H1 (cell line): ENCODE results near the gene INTS15. TPM values are rescaled to one million over a fixed set of nuclear protein-coding genes. Genes with fewer than 3 reads are reported as not detected.

Experiments used
- CTCF ChIA-PET: fragments of 300-600 bp; sonication (Branson Sonifier 250); formaldehyde crosslinking; loops from one replicate; lab custom pipeline; 2021; ENCODE audit not compliant: partially characterized antibody; lab: Charles Lee
- POLR2A ChIA-PET: fragments of 300-600 bp; sonication (Branson Sonifier 250); formaldehyde crosslinking; loops from one replicate; lab custom pipeline; 2021; ENCODE audit warnings: inconsistent platforms; ENCODE audit not compliant: partially characterized antibody; lab: Charles Lee
- DNase-seq, 2 experiments: peaks; one replicate each; pipeline versions ENCODE4 v3.0.0 to v3.0.0-alpha.2; 2010 to 2022; ENCODE audit warnings: low spot score in 2 of 2, low read depth in 1 of 2, mixed read lengths in 1 of 2
- FAIRE-seq: peaks from 2 replicates; lab custom pipeline; 2011; peaks lifted over from hg19 to GRCh38; lab: Jason Lieb, UNC
- H2AFZ ChIP-seq: 2 replicates; pipeline ENCODE4 v1.8.1; 2012; ENCODE audit warnings: low read length, inconsistent platforms
- H2AK5ac ChIP-seq: 2 replicates; pipeline ENCODE4 v1.6.1; 2013; ENCODE audit warnings: low read depth, low read length
- H2BK120ac ChIP-seq: replicated peaks from 2 replicates; pipeline ENCODE3; 2013; ENCODE audit warnings: low read depth, low read length, inconsistent platforms
- H2BK12ac ChIP-seq: 2 replicates; pipeline ENCODE4 v1.6.1; 2013; ENCODE audit warnings: low read depth, low read length
- H2BK15ac ChIP-seq: 2 replicates; pipeline ENCODE4 v1.6.1; 2013; ENCODE audit warnings: low read length
- H2BK20ac ChIP-seq: 2 replicates; pipeline ENCODE4 v1.6.1; 2013; ENCODE audit warnings: low read length
- H2BK5ac ChIP-seq: 2 replicates; pipeline ENCODE4 v1.6.1; 2013; ENCODE audit warnings: low read depth, low read length
- H3K14ac ChIP-seq: 2 replicates; pipeline ENCODE4 v1.6.1; 2013; ENCODE audit warnings: inconsistent platforms; ENCODE audit not compliant: insufficient read length
- H3K18ac ChIP-seq: 2 replicates; pipeline ENCODE4 v1.6.1; 2013; ENCODE audit warnings: low read length; ENCODE audit errors: extremely low read depth
- H3K23ac ChIP-seq: 2 replicates; pipeline ENCODE4 v1.6.1; 2013; ENCODE audit warnings: inconsistent platforms; ENCODE audit not compliant: insufficient read length
- H3K23me2 ChIP-seq: 2 replicates; pipeline ENCODE4 v1.6.1; 2013; ENCODE audit warnings: low read depth, low read length
- H3K27ac ChIP-seq: 2 replicates; pipeline ENCODE4 v1.6.1; 2011; ENCODE audit warnings: low read depth, low read length, inconsistent platforms
- H3K27me3 ChIP-seq, 4 experiments: replicated peaks in 1 of 4; 1 replicate in 1 of 4; 2 replicates in 3 of 4; pipeline versions ENCODE4 v1.6.1 to v1.8.1; 2011 to 2013; ENCODE audit warnings: low read length in 3 of 4, mild to moderate bottlenecking in 3 of 4, inconsistent platforms in 2 of 4, mixed read lengths in 2 of 4, moderate library complexity in 1 of 4; ENCODE audit not compliant: control insufficient read depth in 3 of 4, insufficient read depth in 3 of 4; ENCODE audit errors: extremely low read depth in 1 of 4
- H3K36me3 ChIP-seq, 4 experiments: 2 replicates each; pipeline versions ENCODE4 v1.6.1 to v1.8.1; 2011 to 2013; ENCODE audit warnings: mild to moderate bottlenecking in 4 of 4, low read length in 3 of 4, moderate library complexity in 2 of 4, control low read depth in 1 of 4, inconsistent platforms in 1 of 4; ENCODE audit not compliant: insufficient read depth in 4 of 4, control insufficient read depth in 2 of 4
- H3K4ac ChIP-seq: replicated peaks from 2 replicates; pipeline ENCODE3; 2013; ENCODE audit warnings: low read length, low read depth, mixed read lengths, inconsistent platforms; ENCODE audit not compliant: insufficient read length
- H3K4me1 ChIP-seq, 4 experiments: replicated peaks in 1 of 4; 1 replicate in 1 of 4; 2 replicates in 3 of 4; pipeline versions ENCODE4 v1.6.1 to v1.8.1; 2011 to 2013; ENCODE audit warnings: low read length in 3 of 4, inconsistent platforms in 2 of 4, mixed read lengths in 1 of 4; ENCODE audit not compliant: insufficient read depth in 4 of 4, control insufficient read depth in 3 of 4
- H3K4me2 ChIP-seq, 2 experiments: 2 replicates each; pipeline versions ENCODE4 v1.6.1 to v1.8.1; 2011 to 2013; ENCODE audit warnings: low read depth in 2 of 2, low read length in 2 of 2, control low read depth in 1 of 2, inconsistent platforms in 1 of 2, mild to moderate bottlenecking in 1 of 2; ENCODE audit not compliant: insufficient read depth in 1 of 2
- H3K4me3 ChIP-seq, 4 experiments: fragments of 200-600, 300-600 bp in 1 of 4; sonication (generic), shearing (Covaris generic), sonication (Bioruptor Twin) in 1 of 4; 2 replicates each; pipeline versions ENCODE4 v1.5.1 to v1.8.1; 2011 to 2016; ENCODE audit warnings: low read length in 4 of 4, low read depth in 3 of 4, control low read depth in 2 of 4, inconsistent platforms in 2 of 4, mild to moderate bottlenecking in 2 of 4, mixed read lengths in 1 of 4, moderate library complexity in 1 of 4; ENCODE audit not compliant: insufficient read depth in 2 of 4; ENCODE audit errors: extremely low read depth in 1 of 4
- H3K56ac ChIP-seq: replicated peaks from 2 replicates; pipeline ENCODE3; 2013; ENCODE audit warnings: low read depth, mild to moderate bottlenecking, mixed read lengths, low read length, inconsistent platforms; ENCODE audit not compliant: insufficient read length
- H3K79me1 ChIP-seq: 2 replicates; pipeline ENCODE4 v1.6.1; 2013; ENCODE audit warnings: low read depth, low read length, control low read depth
- H3K79me2 ChIP-seq, 2 experiments: 2 replicates each; pipeline versions ENCODE4 v1.6.1 to v1.8.1; 2012 to 2013; ENCODE audit warnings: low read length in 2 of 2, mild to moderate bottlenecking in 2 of 2, inconsistent platforms in 1 of 2; ENCODE audit not compliant: insufficient read depth in 2 of 2, control insufficient read depth in 1 of 2
- H3K9ac ChIP-seq, 4 experiments: replicated peaks in 1 of 4; 1 replicate in 1 of 4; 2 replicates in 3 of 4; pipeline versions ENCODE4 v1.6.1 to v1.8.1; 2011 to 2013; ENCODE audit warnings: low read depth in 3 of 4, low read length in 3 of 4, control low read depth in 2 of 4, mild to moderate bottlenecking in 2 of 4, moderate library complexity in 2 of 4, inconsistent platforms in 1 of 4; ENCODE audit errors: extremely low read depth in 1 of 4
- H3K9me3 ChIP-seq, 2 experiments: 2 replicates each; pipeline versions ENCODE4 v1.6.1 to v1.8.1; 2012 to 2013; ENCODE audit warnings: mild to moderate bottlenecking in 2 of 2, moderate library complexity in 2 of 2, control low read depth in 1 of 2, inconsistent platforms in 1 of 2, low read depth in 1 of 2, low read length in 1 of 2, mixed read lengths in 1 of 2; ENCODE audit not compliant: insufficient read depth in 2 of 2
- H4K20me1 ChIP-seq, 2 experiments: replicated peaks in 1 of 2; 2 replicates each; pipeline versions ENCODE3 to v1.8.1; 2011 to 2013; ENCODE audit warnings: inconsistent platforms in 2 of 2, low read length in 2 of 2, mild to moderate bottlenecking in 1 of 2; ENCODE audit not compliant: insufficient read depth in 2 of 2, control insufficient read depth in 1 of 2
- H4K5ac ChIP-seq: 2 replicates; pipeline ENCODE4 v1.6.1; 2013; ENCODE audit warnings: low read length, low read depth, mixed read lengths, inconsistent platforms; ENCODE audit not compliant: insufficient read length
- H4K8ac ChIP-seq: 2 replicates; pipeline ENCODE4 v1.8.0; 2013; ENCODE audit warnings: mild to moderate bottlenecking, moderate library complexity, low read length, inconsistent platforms; ENCODE audit not compliant: insufficient read depth; ENCODE audit errors: extremely low read depth
- H4K91ac ChIP-seq: replicated peaks from 2 replicates; pipeline ENCODE3; 2013; ENCODE audit warnings: low read length, mixed read lengths, inconsistent platforms; ENCODE audit not compliant: insufficient read length
- CHD1 ChIP-seq: IDR thresholded peaks from 2 replicates; pipeline ENCODE4 v1.6.1; 2012; ENCODE audit warnings: low read depth, low read length, improper control_type of control experiment
- CTCF ChIP-seq, 3 experiments: IDR thresholded peaks; 1 replicate in 2 of 3; 2 replicates in 1 of 3; pipeline versions ENCODE4 v1.5.1 to v1.6.1; 2011; ENCODE audit warnings: low read length in 3 of 3, mild to moderate bottlenecking in 3 of 3, inconsistent platforms in 2 of 3, low read depth in 1 of 3, moderate library complexity in 1 of 3; ENCODE audit not compliant: insufficient read depth in 1 of 3; ENCODE audit errors: control extremely low read depth in 1 of 3
- EP300 ChIP-seq, 2 experiments: IDR thresholded peaks; 1 replicate in 1 of 2; 2 replicates in 1 of 2; pipeline ENCODE4 v1.6.1; 2011 to 2012; ENCODE audit warnings: low read depth in 2 of 2, low read length in 2 of 2, mild to moderate bottlenecking in 2 of 2, borderline replicate concordance in 1 of 2, inconsistent platforms in 1 of 2, moderate library complexity in 1 of 2
- FOSL1 ChIP-seq: IDR thresholded peaks from 2 replicates; pipeline ENCODE4 v1.6.1; 2011; ENCODE audit warnings: mild to moderate bottlenecking, low read depth, low read length, moderate library complexity; ENCODE audit not compliant: insufficient read depth
- KDM1A ChIP-seq: fragments of 200-600, 300-600 bp; sonication (generic); IDR thresholded peaks from 2 replicates; pipeline ENCODE4 v1.7.1; 2016; ENCODE audit warnings: mild to moderate bottlenecking, low read length, borderline replicate concordance
- PHF8 ChIP-seq: fragments of 200-600 bp; sonication (generic); conservative IDR thresholded peaks from 2 replicates; pipeline ENCODE4 v1.7.1; 2012; ENCODE audit warnings: low read depth, mild to moderate bottlenecking, inconsistent platforms, low read length, moderate library complexity
- SIX5 ChIP-seq: IDR thresholded peaks from 2 replicates; pipeline ENCODE4 v1.6.1; 2011; ENCODE audit warnings: mild to moderate bottlenecking, low read depth, low read length
- SRF ChIP-seq: IDR thresholded peaks from 2 replicates; pipeline ENCODE4 v1.6.1; 2011; ENCODE audit warnings: mild to moderate bottlenecking, low read depth, low read length, moderate library complexity
- SUZ12 ChIP-seq: fragments of 200-600 bp; sonication (generic); IDR thresholded peaks from 2 replicates; pipeline ENCODE4 v1.6.1; 2012; ENCODE audit warnings: mild to moderate bottlenecking, inconsistent platforms, low read length, moderate library complexity, mixed read lengths
- WGBS, 2 experiments: shearing (Covaris generic) in 1 of 2; methylation state at CpG; one replicate each; pipeline versions ENCODE4 v1.1.6 to v1.1.7; 2013 to 2015; ENCODE audit warnings: low lambda C conversion rate in 2 of 2, mixed read lengths in 2 of 2, inconsistent platforms in 1 of 2, low coverage in 1 of 2, missing lambda C conversion rate in 1 of 2; ENCODE audit not compliant: insufficient replicate concordance in 2 of 2, insufficient coverage in 1 of 2, insufficient read length in 1 of 2; ENCODE audit errors: extremely low coverage in 1 of 2, missing lambda C conversion rate in 1 of 2; 5-methylcytosine and 5-hydroxymethylcytosine counted together
- polyA plus RNA-seq, 7 experiments: library from polyadenylated mRNA; depleted of rRNA in 3 of 7; stranded (reverse) in 5 of 7; unstranded in 2 of 7; fragments of >200 nt in 5 of 7; fragments of 200-250 nt in 2 of 7; gene quantifications; 1 replicate in 5 of 7; 2 replicates in 1 of 7; 4 replicates in 1 of 7; pipeline versions ENCODE4 v1.2.1 to v1.2.3, GENCODE V29; 2011 to 2013; ENCODE audit warnings: missing spikeins in 2 of 7, mixed read lengths in 2 of 7
- total RNA-seq: library from RNA; stranded (reverse); fragmentation: NEBNext Ultra II Directional; extraction: Animal tissue kit (Norgen Biotek cat#: 25700); gene quantifications from 2 replicates; pipeline ENCODE4 v1.2.1, GENCODE V29; 2021

INTS15 gene
- total and polyA plus RNA-seq, 2 of the 8 experiments (the other 6 are each of a cell fraction or from before 2014, with no cell fraction given), result 23.0 to 25.7 TPM

- H2AFZ ChIP-seq, result no peak overlapping the region
- H3K23ac ChIP-seq, result no peak overlapping the region
- H4K91ac ChIP-seq, result no peak overlapping the region
- H3K56ac ChIP-seq, result no peak overlapping the region
- CTCF ChIA-PET, result interaction anchor here (0.9 kb wide), 1 partner anchor 65 kb away, joined by 3 read pairs; no protein-coding TSS in a partner anchor
- no peaks in the 10 kb centered on the region; the same call in 1 of the 2 replicates for H3K23me2 ChIP-seq
- no peaks in the 10 kb centered on the region for H4K20me1 ChIP-seq
- H2BK5ac ChIP-seq, result no peak overlapping the region
- DNase-seq (no peak), FAIRE-seq (no peak)
- no peak overlapping the region for H3K18ac ChIP-seq
- no peaks in the 10 kb centered on the region for H3K9me3 ChIP-seq
- WGBS, 2 experiments, result 92% methylated on average over 8 of the region's 8 CpGs; no CpG with 5 or more reads in 1 of the 2 experiments
- no peak overlapping the region for H2BK120ac ChIP-seq
- POLR2A ChIA-PET, result interaction anchor here (0.7 kb wide), 1 partner anchor 16 kb away, joined by 3 read pairs; no protein-coding TSS in a partner anchor
- no peak overlapping the region for H3K4ac ChIP-seq
- H3K4me1 ChIP-seq, result peaks cover 0 to 9% (median 2%) of the 10 kb centered on the region in 4 experiments; a peak in 3 of 7 replicates
- H3K27me3 ChIP-seq, result no peaks in the 10 kb centered on the region
- H3K4me3 ChIP-seq, result no peak overlapping the region
- no peaks in the 10 kb centered on the region for H3K36me3 ChIP-seq
- no peak overlapping the region for H2BK12ac ChIP-seq
- H3K4me2 ChIP-seq, result no peak overlapping the region
- no peak overlapping the region for H4K5ac ChIP-seq
- no peaks in the 10 kb centered on the region for H3K79me1 ChIP-seq
- H2BK20ac ChIP-seq, result no peak overlapping the region
- H2BK15ac ChIP-seq, result no peak overlapping the region
- no peaks in the 10 kb centered on the region for H3K79me2 ChIP-seq
- H3K9ac ChIP-seq, result no peak overlapping the region
- no peak overlapping the region for H3K14ac ChIP-seq
- no peak overlapping the region for H4K8ac ChIP-seq
- H3K27ac ChIP-seq, result no peak overlapping the region
- no peak overlapping the region for H2AK5ac ChIP-seq
- TF ChIP-seq FOSL1 (no peak), CTCF (IDR thresholded peaks at IDR 0.05; ENCODE audit: control extremely low read depth in 1 of 3, insufficient read depth in 1 of 3, low read depth in 1 of 3, low read length in 3 of 3) (no peak), SIX5 (no peak), EP300 (IDR thresholded peaks at IDR 0.05; ENCODE audit: borderline replicate concordance in 1 of 2, low read depth in 2 of 2, low read length in 2 of 2) (no peak), SRF (no peak), PHF8 (no peak), SUZ12 (no peak), CHD1 (no peak), KDM1A (no peak)
Observed at GRCh38 chr7:6634021-6634420, 44.2 kb downstream of the INTS15 start.
